ENCODE measurements around the gene TMEM203.

The TMEM203 gene

DNA sequence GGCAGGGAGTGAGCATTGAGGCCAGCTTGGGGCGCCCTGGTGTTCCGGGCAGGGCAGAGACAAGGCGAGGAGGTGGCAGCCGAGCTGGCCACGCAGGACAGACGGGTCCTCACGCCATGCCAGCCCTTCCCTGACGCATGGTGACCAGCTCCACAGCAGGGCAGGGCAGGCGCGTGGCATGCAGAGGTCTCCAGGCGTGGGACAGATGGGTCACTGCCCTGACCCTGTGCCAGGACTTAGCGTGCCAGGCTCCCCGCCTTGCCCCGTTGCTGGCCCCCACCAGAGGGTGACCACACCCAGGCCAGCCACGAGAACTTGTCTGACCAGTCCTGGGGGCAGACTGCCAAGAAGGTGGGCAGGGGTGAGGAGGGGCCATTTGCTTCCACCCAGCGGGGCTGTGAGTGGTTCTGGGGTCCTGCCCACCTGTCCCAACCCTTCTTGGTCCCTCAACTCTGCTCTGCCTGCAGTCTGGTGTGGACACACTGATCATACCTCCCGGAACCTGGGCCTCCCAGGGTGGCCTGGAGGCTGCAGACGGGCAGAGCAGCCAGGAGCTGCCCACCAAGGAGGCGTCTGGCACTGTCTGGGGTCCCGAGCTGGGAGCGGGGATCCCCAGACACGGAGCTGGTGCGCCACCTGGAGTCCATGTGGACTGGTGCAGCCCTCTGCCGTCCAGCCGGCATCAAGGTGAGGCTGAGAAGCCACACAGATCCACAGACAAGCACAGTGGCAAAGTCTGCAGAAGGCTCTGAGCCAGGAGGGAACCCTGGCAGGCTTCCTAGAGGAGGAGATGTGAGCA is 21.8 kb upstream of the TMEM203 start, which contains the start of gene RNF224:
TSS of gene RNF224 (plus strand) at position 449 of the 799 bp plus-strand sequence. CDS start 834 bp downstream, outside the sequence.
- Histone ChIP-seq H3K36me3 (ENCODE audit: control insufficient read depth, insufficient read depth, low read length) (no peaks in the 10 kb centered on the region), H3K27me3 (ENCODE audit: control insufficient read depth, insufficient read depth, low read length) (no peaks in the 10 kb centered on the region; the same call in 1 of the 2 replicates), H3K4me1 (ENCODE audit: control insufficient read depth, insufficient read depth, low read length) (peaks cover 6% of the 10 kb centered on the region), H3K4me3 (ENCODE audit: low read length) (no peak within 1 kb of the TSS), H3K9me3 (ENCODE audit: control insufficient read depth, insufficient read depth, low read length) (no peaks in the 10 kb centered on the region), H3K27ac (ENCODE audit: low read length) (no peak within 1 kb of the TSS)
- WGBS (ENCODE audit: insufficient coverage, insufficient read length), result no CpG with 5 or more reads among the region's 25 CpGs
- DNase-seq (ENCODE audit: low read depth, low spot score), result no peak

DNA sequence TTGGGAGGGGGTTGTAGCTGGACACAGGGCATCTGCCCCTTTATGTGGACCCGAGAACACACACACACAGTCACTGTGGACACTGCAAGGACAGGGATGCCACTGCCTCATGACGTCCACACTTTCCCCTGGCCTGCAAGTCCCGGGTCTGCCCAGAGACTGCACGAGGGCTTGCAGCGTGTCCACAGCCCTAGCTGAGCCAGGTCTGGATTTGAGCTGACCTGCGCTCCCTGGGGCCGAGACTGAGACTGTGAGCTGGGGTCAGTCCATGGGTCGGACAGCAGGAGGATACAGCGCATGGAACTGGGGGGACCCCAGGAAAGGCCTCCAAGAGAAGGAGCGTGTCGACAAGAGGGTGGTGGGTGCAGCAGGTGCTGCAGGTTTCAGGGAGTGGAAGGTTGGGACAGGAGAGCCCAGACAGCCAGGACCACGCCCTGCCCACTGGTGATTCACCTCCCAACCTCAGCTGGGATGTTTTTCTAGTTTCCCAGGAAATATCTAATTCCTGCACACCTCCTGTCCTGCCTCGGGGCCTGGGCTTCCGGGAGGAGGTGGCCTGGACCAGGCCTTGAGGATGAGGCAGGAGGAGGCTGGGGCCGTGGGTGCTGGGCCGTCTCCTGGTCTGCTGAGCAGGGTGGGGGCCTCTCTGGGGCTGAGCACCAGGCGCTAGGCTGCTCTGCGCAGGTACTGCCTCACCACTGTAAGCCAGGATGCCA is 21.0 kb upstream of the TMEM203 start:
- no CpG with 5 or more reads among the region's 18 CpGs for WGBS (ENCODE audit: insufficient coverage, insufficient read length)
- no peaks in the 10 kb centered on the region for H3K9me3 ChIP-seq (ENCODE audit: control insufficient read depth, insufficient read depth, low read length)
- no peak overlapping the region for H3K4me3 ChIP-seq (ENCODE audit: low read length)
- DNase-seq (ENCODE audit: low read depth, low spot score), result no peak
- peaks cover 6% of the 10 kb centered on the region for H3K4me1 ChIP-seq (ENCODE audit: control insufficient read depth, insufficient read depth, low read length)
- H3K27me3 ChIP-seq (ENCODE audit: control insufficient read depth, insufficient read depth, low read length), result no peaks in the 10 kb centered on the region; the same call in 1 of the 2 replicates
- H3K27ac ChIP-seq (ENCODE audit: low read length), result no peak overlapping the region
- no peaks in the 10 kb centered on the region for H3K36me3 ChIP-seq (ENCODE audit: control insufficient read depth, insufficient read depth, low read length)

DNA sequence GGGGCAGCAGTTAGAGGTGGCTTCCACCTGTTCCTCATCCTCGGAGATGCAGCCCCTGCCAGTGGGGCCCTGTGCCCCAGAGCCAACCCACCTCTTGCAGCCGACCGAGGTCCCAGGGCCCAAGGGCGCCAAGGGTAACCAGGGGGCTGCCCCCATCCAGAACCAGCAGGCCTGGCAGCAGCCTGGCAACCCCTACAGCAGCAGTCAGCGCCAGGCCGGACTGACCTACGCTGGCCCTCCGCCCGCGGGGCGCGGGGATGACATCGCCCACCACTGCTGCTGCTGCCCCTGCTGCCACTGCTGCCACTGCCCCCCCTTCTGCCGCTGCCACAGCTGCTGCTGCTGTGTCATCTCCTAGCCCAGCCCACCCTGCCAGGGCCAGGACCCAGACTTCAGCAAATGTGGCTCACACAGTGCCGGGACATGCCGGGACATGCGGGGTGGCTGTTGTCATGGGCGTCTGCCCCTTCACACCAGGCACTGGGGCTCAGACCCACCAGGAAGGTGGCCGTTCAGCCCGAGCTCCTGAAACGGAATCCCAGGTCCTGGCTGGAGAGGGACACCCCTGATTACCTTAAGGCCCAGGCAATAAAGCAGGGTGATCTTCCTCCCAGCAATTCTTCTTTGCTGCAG is 20.4 kb upstream of the TMEM203 start:
- Histone ChIP-seq H3K4me1 (ENCODE audit: control insufficient read depth, insufficient read depth, low read length) (peaks cover 6% of the 10 kb centered on the region), H3K27ac (ENCODE audit: low read length) (no peak overlapping the region), H3K9me3 (ENCODE audit: control insufficient read depth, insufficient read depth, low read length) (no peaks in the 10 kb centered on the region), H3K27me3 (ENCODE audit: control insufficient read depth, insufficient read depth, low read length) (no peaks in the 10 kb centered on the region; the same call in 1 of the 2 replicates), H3K4me3 (ENCODE audit: low read length) (no peak overlapping the region), H3K36me3 (ENCODE audit: control insufficient read depth, insufficient read depth, low read length) (no peaks in the 10 kb centered on the region)
- whole genome bisulfite sequencing (ENCODE audit: insufficient coverage, insufficient read length), result no CpG with 5 or more reads among the region's 21 CpGs
- DNase-seq (ENCODE audit: low read depth, low spot score), result no peak

DNA sequence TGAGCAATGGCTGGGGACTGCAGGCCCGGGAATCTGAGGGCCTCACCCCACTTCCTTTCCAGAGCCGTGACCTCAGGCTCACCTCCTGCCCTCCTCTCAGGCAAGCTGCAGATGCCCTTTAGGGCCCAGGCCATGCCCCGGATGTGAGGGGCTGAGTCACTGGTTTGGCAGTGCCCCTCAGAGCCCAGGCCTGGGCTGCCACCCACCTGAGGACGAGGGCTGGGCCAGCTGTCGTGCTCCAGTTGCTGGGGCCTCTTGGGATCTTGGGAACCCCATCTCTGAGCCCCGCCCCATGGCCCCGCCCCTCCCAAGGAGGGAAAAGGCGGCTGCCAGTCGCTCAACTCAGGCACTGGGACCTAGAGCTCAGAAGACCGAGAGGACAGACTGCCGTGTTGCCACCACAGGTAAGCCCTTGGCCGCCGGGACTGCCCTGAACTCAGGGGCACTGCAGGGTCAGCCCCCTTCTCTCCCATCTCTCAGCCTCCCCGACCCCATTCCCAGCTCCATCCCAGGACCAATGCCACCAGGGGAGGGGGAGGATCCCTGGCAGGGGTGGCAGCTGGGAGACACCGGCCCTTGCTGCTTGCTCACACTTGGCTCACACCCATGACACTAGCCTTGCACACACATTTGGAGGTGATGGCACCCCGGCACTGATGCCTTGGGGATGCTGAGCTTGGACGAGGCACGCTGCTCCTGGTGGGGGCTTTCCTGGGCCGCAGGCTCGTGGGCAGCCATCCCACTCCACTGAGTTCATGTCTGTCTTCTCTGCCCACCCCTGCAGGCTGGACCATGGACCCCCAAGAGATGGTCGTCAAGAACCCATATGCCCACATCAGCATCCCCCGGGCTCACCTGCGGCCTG is 19.6 kb upstream of the TMEM203 start, which contains the start of gene CYSRT1:
TSS of gene CYSRT1 (plus strand) at position 345 of the 865 bp plus-strand sequence. CDS start at position 793, 448 bp downstream.
- peak within 1 kb of the TSS; percentile 71; the same call in 1 of the 2 replicates for H3K4me3 ChIP-seq (ENCODE audit: low read length)
- H3K9me3 ChIP-seq (ENCODE audit: control insufficient read depth, insufficient read depth, low read length), result no peaks in the 10 kb centered on the region
- no peak for DNase-seq (ENCODE audit: low read depth, low spot score)
- no CpG with 5 or more reads among the region's 23 CpGs for WGBS (ENCODE audit: insufficient coverage, insufficient read length)
- H3K4me1 ChIP-seq (ENCODE audit: control insufficient read depth, insufficient read depth, low read length), result peaks cover 6% of the 10 kb centered on the region
- H3K27me3 ChIP-seq (ENCODE audit: control insufficient read depth, insufficient read depth, low read length), result no peaks in the 10 kb centered on the region; the same call in 1 of the 2 replicates
- H3K36me3 ChIP-seq (ENCODE audit: control insufficient read depth, insufficient read depth, low read length), result no peaks in the 10 kb centered on the region
- H3K27ac ChIP-seq (ENCODE audit: low read length), result no peak within 1 kb of the TSS

DNA sequence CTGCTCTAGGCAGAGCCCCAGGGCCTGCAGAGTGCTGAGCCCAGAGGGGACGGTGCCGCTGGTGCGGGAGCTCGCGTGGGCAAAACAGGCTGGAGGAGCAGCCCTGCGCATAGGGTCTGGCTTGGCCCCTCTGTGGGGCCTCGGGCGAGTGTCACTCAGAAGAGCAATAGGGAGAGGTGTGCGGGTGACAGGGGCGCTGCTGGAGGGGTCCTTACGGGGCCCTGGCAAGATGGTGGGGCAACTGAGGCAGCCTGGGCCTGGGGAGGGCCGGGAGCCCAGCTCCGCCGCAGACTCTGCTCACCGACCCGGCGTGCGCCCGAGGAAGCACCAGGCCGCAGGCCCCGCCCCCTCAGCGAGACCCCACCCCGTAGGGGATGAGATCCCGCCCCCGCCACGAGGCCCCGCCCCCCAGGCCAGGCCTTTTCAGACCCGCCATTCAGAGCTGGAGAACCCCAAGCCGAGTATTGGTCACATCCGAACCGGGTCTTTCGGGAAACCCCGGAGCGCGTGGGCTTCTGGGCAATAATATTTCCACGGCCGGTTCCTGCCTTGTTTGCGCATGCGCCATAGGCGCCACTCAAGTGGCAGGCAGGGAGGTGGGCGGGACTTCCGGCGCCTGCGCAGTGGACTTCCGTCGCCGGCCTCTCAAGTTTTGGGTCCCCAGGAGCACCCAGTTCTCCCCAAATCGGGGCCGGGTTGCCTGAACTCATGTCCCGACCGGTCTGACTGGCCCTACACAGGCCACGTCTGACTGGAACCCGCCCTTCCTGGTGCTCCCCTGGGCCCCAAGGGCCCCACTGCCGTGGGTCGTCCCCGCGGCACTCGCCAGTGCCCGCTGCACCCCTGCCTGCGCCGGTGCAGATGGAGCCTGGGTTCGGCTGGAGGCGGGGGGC is 17.9 kb upstream of the TMEM203 start:
- peak overlapping the region; percentile 71 for H3K4me3 ChIP-seq (ENCODE audit: low read length)
- DNase-seq (ENCODE audit: low read depth, low spot score), result peak; percentile 90
- no CpG with 5 or more reads among the region's 63 CpGs for whole genome bisulfite sequencing (ENCODE audit: insufficient coverage, insufficient read length)
- no peaks in the 10 kb centered on the region for H3K36me3 ChIP-seq (ENCODE audit: control insufficient read depth, insufficient read depth, low read length)
- peaks cover 7% of the 10 kb centered on the region for H3K4me1 ChIP-seq (ENCODE audit: control insufficient read depth, insufficient read depth, low read length)
- no peaks in the 10 kb centered on the region for H3K9me3 ChIP-seq (ENCODE audit: control insufficient read depth, insufficient read depth, low read length)
- no peak overlapping the region for H3K27ac ChIP-seq (ENCODE audit: low read length)
- no peaks in the 10 kb centered on the region; the same call in 1 of the 2 replicates for H3K27me3 ChIP-seq (ENCODE audit: control insufficient read depth, insufficient read depth, low read length)

DNA sequence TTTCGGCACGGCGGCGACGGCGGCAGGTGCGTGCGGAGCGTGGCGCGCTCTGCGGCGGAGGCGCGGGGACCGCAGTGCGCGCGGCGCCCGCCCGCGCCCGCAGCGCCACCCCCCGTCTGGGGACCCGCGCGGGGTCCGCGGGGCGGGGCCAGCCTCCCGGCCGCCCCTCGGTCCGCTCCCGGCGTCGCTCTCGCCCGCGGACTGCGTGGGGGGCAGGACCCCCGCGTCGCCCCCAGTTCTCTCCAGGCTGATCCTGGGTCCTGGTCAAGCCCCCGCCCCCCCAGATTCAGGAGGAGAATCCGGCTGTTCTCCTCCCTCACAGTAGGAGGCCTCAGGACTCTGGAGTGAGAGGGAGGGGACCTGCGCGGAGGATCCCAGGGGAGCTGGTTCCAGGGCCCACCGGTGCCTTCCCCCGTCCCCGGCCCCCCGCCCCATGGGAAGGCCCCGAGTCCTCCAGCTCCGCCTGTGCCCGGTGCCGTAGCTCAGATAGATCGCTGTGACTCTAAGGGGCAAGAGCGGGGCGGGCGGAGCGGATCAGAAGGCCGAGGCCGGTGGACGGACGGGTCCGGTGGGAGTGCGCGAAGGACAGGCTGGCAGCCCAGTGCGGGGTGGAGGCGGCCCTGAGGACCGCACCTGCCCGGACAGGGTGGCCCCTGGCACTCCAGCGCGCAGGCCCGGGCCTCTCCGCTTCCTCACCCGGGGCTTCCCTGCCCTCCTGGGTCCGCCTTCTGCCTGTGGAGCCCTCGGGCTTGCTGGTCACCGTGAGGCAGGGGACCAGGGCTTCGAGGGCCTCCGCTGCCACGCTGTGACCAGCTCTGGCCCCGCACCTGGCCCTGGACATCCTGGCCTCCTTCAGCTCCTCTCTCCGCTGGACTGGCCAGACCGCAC is 17.0 kb upstream of the TMEM203 start, which contains the start of gene RNF208:
TSS of gene RNF208 (minus strand) at position 51 of the 888 bp plus-strand sequence. CDS start 1,028 bp downstream, outside the sequence.
- DNase-seq (ENCODE audit: low read depth, low spot score), result no peak
- H3K27ac ChIP-seq (ENCODE audit: low read length), result no peak within 1 kb of the TSS

DNA sequence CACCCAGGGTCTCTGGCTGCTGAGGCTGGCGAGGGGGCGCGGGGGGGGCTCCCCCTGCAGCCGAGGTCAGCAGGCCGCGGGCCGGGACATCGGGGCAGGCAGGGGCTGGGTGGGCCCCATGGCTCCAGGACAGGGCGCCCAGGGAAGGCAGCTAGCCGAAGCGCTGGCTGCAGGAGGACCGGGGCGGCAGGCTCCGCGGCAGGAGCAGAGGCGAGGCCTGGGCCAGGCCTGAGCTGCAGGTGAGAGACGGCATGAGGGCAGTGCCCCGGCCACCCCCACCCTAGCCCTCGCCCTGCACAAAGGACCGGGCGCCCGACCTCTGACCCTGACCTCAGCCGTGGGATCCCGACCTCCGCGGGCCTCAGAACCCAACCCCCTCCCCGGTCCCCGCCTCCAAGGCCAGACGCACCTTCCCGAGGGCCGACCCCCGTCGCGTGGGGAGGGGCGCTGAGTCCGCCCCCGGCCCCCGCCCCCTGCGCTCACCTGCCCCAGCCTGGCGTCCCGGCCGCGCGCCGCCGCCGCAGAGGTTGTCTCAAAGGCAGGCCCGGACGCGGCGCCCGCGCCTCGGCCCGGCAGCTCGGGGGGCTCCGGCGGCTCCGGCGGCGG is 16.2 kb upstream of the TMEM203 start:
- WGBS (ENCODE audit: insufficient coverage, insufficient read length), result no CpG with 5 or more reads among the region's 61 CpGs
- H3K4me3 ChIP-seq (ENCODE audit: low read length), result peak overlapping the region; percentile 49; the same call in 1 of the 2 replicates
- no peak for DNase-seq (ENCODE audit: low read depth, low spot score)
- H3K36me3 ChIP-seq (ENCODE audit: control insufficient read depth, insufficient read depth, low read length), result no peaks in the 10 kb centered on the region
- no peaks in the 10 kb centered on the region for H3K9me3 ChIP-seq (ENCODE audit: control insufficient read depth, insufficient read depth, low read length)
- peaks cover 7% of the 10 kb centered on the region for H3K4me1 ChIP-seq (ENCODE audit: control insufficient read depth, insufficient read depth, low read length)
- no peaks in the 10 kb centered on the region; the same call in 1 of the 2 replicates for H3K27me3 ChIP-seq (ENCODE audit: control insufficient read depth, insufficient read depth, low read length)
- H3K27ac ChIP-seq (ENCODE audit: low read length), result no peak overlapping the region

More for the DNA sequence above, 17.0 kb upstream of the TMEM203 start, which contains the start of gene RNF208:
- Histone ChIP-seq H3K4me1 (ENCODE audit: control insufficient read depth, insufficient read depth, low read length) (peaks cover 6% of the 10 kb centered on the region), H3K9me3 (ENCODE audit: control insufficient read depth, insufficient read depth, low read length) (no peaks in the 10 kb centered on the region), H3K4me3 (ENCODE audit: low read length) (peak within 1 kb of the TSS; percentile 49; the same call in 1 of the 2 replicates), H3K36me3 (ENCODE audit: control insufficient read depth, insufficient read depth, low read length) (no peaks in the 10 kb centered on the region), H3K27me3 (ENCODE audit: control insufficient read depth, insufficient read depth, low read length) (no peaks in the 10 kb centered on the region; the same call in 1 of the 2 replicates)
- WGBS (ENCODE audit: insufficient coverage, insufficient read length), result no CpG with 5 or more reads among the region's 88 CpGs

DNA sequence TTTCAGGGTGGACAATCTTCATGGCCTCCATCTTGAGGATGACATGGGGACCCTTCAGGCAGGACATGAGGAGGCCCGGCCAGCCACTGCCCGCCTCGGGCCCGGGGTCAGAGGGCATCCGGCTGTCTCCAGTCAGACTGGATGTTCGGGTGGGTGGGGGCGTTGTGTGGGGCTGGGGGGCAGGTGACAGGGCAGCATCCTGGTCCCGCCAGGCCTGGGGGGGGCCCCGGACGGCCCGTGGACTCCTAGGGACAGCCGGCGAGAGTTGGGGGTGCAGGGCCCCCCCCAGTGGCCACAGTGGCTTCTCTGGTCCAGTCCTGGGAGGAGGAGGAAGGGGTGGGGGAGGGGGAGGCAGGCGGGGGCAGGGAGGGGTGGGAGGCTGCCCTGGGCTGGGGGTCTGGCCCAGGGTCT is 15.7 kb upstream of the TMEM203 start:
- Histone ChIP-seq H3K27ac (ENCODE audit: low read length) (no peak overlapping the region), H3K4me3 (ENCODE audit: low read length) (peak overlapping the region; percentile 49; the same call in 1 of the 2 replicates)
- WGBS (ENCODE audit: insufficient coverage, insufficient read length), result no CpG with 5 or more reads among the region's 14 CpGs

More for the DNA sequence above, 15.7 kb upstream of the TMEM203 start:
- Histone ChIP-seq H3K4me1 (ENCODE audit: control insufficient read depth, insufficient read depth, low read length) (peaks cover 7% of the 10 kb centered on the region), H3K9me3 (ENCODE audit: control insufficient read depth, insufficient read depth, low read length) (no peaks in the 10 kb centered on the region), H3K36me3 (ENCODE audit: control insufficient read depth, insufficient read depth, low read length) (peaks cover 3% of the 10 kb centered on the region; the same call in 1 of the 2 replicates), H3K27me3 (ENCODE audit: control insufficient read depth, insufficient read depth, low read length) (no peaks in the 10 kb centered on the region; the same call in 1 of the 2 replicates)
- no peak for DNase-seq (ENCODE audit: low read depth, low spot score)
